Keratinocyte (primary cell): Measurements from ENCODE around the gene CYB561A3. TPM values are rescaled to one million over a fixed set of nuclear protein-coding genes. Genes with fewer than 3 reads are reported as not detected.

Experiments
- DNase-seq: peaks from one replicate; pipeline ENCODE4 v3.0.0-alpha.2; 2011; ENCODE audit warnings: low read depth, missing footprints, low spot score
- FAIRE-seq: peaks from 2 replicates; lab custom pipeline; 2011; peaks lifted over from hg19 to GRCh38; lab: Jason Lieb, UNC
- H2AFZ ChIP-seq: 2 replicates; pipeline ENCODE4 v1.6.0; 2012; ENCODE audit warnings: low read length, control low read depth, inconsistent platforms; ENCODE audit not compliant: control insufficient read depth
- H3K27ac ChIP-seq: 2 replicates; pipeline ENCODE4 v1.5.1; 2011; ENCODE audit warnings: low read length; ENCODE audit not compliant: control insufficient read depth, insufficient read depth
- H3K27me3 ChIP-seq: 3 replicates; pipeline ENCODE4 v1.6.0; 2011; ENCODE audit warnings: low read length; ENCODE audit not compliant: control insufficient read depth, insufficient read depth; ENCODE audit errors: extremely low read depth
- H3K36me3 ChIP-seq, 2 experiments: 2 replicates in 1 of 2; 3 replicates in 1 of 2; pipeline ENCODE4 v1.5.1; 2011; ENCODE audit warnings: low read length in 2 of 2, mild to moderate bottlenecking in 1 of 2; ENCODE audit not compliant: control insufficient read depth in 2 of 2, insufficient read depth in 2 of 2; ENCODE audit errors: extremely low read depth in 1 of 2
- H3K4me1 ChIP-seq: 3 replicates; pipeline ENCODE4 v1.5.1; 2011; ENCODE audit warnings: low read length; ENCODE audit not compliant: control insufficient read depth, insufficient read depth; ENCODE audit errors: extremely low read depth
- H3K4me2 ChIP-seq: 3 replicates; pipeline ENCODE4 v1.6.0; 2011; ENCODE audit warnings: low read depth, low read length; ENCODE audit not compliant: control insufficient read depth, insufficient read depth; ENCODE audit errors: extremely low read depth
- H3K4me3 ChIP-seq, 3 experiments: fragments of 200-600 bp in 1 of 3; sonication (generic) in 1 of 3; 2 replicates in 2 of 3; 3 replicates in 1 of 3; pipeline ENCODE4 v1.5.1; 2011 to 2016; ENCODE audit warnings: low read length in 3 of 3, mild to moderate bottlenecking in 3 of 3, control low read depth in 2 of 3, inconsistent platforms in 1 of 3, low read depth in 1 of 3, mixed read lengths in 1 of 3, mixed run types in 1 of 3, moderate library complexity in 1 of 3; ENCODE audit not compliant: control insufficient read depth in 2 of 3, insufficient read depth in 2 of 3; ENCODE audit errors: extremely low read depth in 1 of 3
- H3K79me2 ChIP-seq: 2 replicates; pipeline ENCODE4 v1.6.0; 2012; ENCODE audit warnings: low read length; ENCODE audit not compliant: control insufficient read depth, insufficient read depth
- H3K9ac ChIP-seq: 3 replicates; pipeline ENCODE4 v1.6.0; 2011; ENCODE audit warnings: low read length; ENCODE audit not compliant: control insufficient read depth, insufficient read depth; ENCODE audit errors: extremely low read depth
- H3K9me1 ChIP-seq: 3 replicates; pipeline ENCODE4 v1.6.0; 2011; ENCODE audit warnings: low read length; ENCODE audit not compliant: control insufficient read depth, insufficient read depth; ENCODE audit errors: extremely low read depth
- H3K9me3 ChIP-seq: 2 replicates; pipeline ENCODE4 v1.5.1; 2012; ENCODE audit warnings: low read depth, low read length; ENCODE audit not compliant: control insufficient read depth
- H4K20me1 ChIP-seq: 3 replicates; pipeline ENCODE4 v1.6.0; 2011; ENCODE audit warnings: low read length; ENCODE audit not compliant: control insufficient read depth, insufficient read depth; ENCODE audit errors: extremely low read depth
- CTCF ChIP-seq, 3 experiments: IDR thresholded peaks in 1 of 3; conservative IDR thresholded peaks in 1 of 3; optimal IDR thresholded peaks in 1 of 3; 2 replicates in 2 of 3; 3 replicates in 1 of 3; pipeline versions ENCODE3 to v1.5.1; 2011; ENCODE audit warnings: low read length in 3 of 3, mild to moderate bottlenecking in 3 of 3, moderate library complexity in 2 of 3, control low read depth in 1 of 3, inconsistent platforms in 1 of 3; ENCODE audit not compliant: insufficient read depth in 2 of 3; ENCODE audit errors: extremely low read depth in 1 of 3
- EZH2 ChIP-seq: IDR thresholded peaks from one replicate; pipeline ENCODE4 v1.6.1; 2012; ENCODE audit warnings: inconsistent platforms, mild to moderate bottlenecking, low read length, moderate library complexity
- dilution Hi-C: fragments of 300-500 bp; cut with MboI; formaldehyde crosslinking; loops from one replicate; pipeline ENCODE4 v1.7.0; 2020; ENCODE audit warnings: low sequenced_read_pairs; ENCODE audit not compliant: extremely low pct_ligation_motif_present
- polyA plus RNA-seq, 5 experiments: library from polyadenylated mRNA; depleted of rRNA in 3 of 5; stranded (reverse) in 3 of 5; stranded (forward) in 1 of 5; unstranded in 1 of 5; fragments of >200 nt; gene quantifications; 1 replicate in 1 of 5; 2 replicates in 3 of 5; 3 replicates in 1 of 5; pipeline versions ENCODE4 v1.2.1 to v1.2.3, GENCODE V29; 2011 to 2012; ENCODE audit warnings: missing spikeins in 2 of 5, low read depth in 1 of 5, low replicate concordance in 1 of 5

CYB561A3 gene
- polyA plus RNA-seq, 1 donor (not counting 4 experiments of a cell fraction or from before 2014, with no cell fraction given) = 42.3 TPM

- dilution Hi-C loops = no loop called here
- Histone ChIP-seq H2AFZ (no peak overlapping the region), H3K27ac (no peak overlapping the region), H3K4me2 (no peak overlapping the region), H3K4me3 (no peak overlapping the region), H3K36me3 (peaks cover 24 to 29% of the 10 kb centered on the region in 2 experiments), H3K9me1 (peaks cover 2% of the 10 kb centered on the region), H4K20me1 (no peaks in the 10 kb centered on the region), H3K9me3 (no peaks in the 10 kb centered on the region), H3K79me2 (no peaks in the 10 kb centered on the region), H3K27me3 (no peaks in the 10 kb centered on the region), H3K9ac (no peak overlapping the region), H3K4me1 (no peaks in the 10 kb centered on the region)
- FAIRE-seq (no peak), DNase-seq (no peak)
- TF ChIP-seq EZH2 = no peak
- no peak for TF ChIP-seq CTCF (optimal IDR thresholded peaks at IDR 0.05 in 1 of 3, IDR thresholded peaks at IDR 0.05 in 1 of 3, conservative IDR thresholded peaks at IDR 0.05 in 1 of 3; ENCODE audit: extremely low read depth in 1 of 3, insufficient read depth in 2 of 3, low read length in 3 of 3)
Measured at GRCh38 chr11:61353131-61354067, 8.3 kb downstream of the CYB561A3 start.

GRCh38 chr11:61352038-61352437 is 9.6 kb downstream of the CYB561A3 start:
- H3K4me2 ChIP-seq = no peak overlapping the region
- no peaks in the 10 kb centered on the region for H3K79me2 ChIP-seq
- dilution Hi-C loops = no loop called here
- no peak for DNase-seq
- H3K4me1 ChIP-seq = no peaks in the 10 kb centered on the region
- H3K4me3 ChIP-seq = no peak overlapping the region
- no peak overlapping the region for H3K9ac ChIP-seq
- peaks cover 2% of the 10 kb centered on the region for H3K9me1 ChIP-seq
- H2AFZ ChIP-seq = no peak overlapping the region
- FAIRE-seq = no peak
- peaks cover 30 to 31% of the 10 kb centered on the region in 2 experiments for H3K36me3 ChIP-seq
- no peak overlapping the region for H3K27ac ChIP-seq
- no peaks in the 10 kb centered on the region for H3K9me3 ChIP-seq
- no peaks in the 10 kb centered on the region for H4K20me1 ChIP-seq
- no peaks in the 10 kb centered on the region for H3K27me3 ChIP-seq
- TF ChIP-seq CTCF (optimal IDR thresholded peaks at IDR 0.05 in 1 of 3, IDR thresholded peaks at IDR 0.05 in 1 of 3, conservative IDR thresholded peaks at IDR 0.05 in 1 of 3; ENCODE audit: extremely low read depth in 1 of 3, insufficient read depth in 2 of 3, low read length in 3 of 3) = no peak
- TF ChIP-seq EZH2 = no peak
